M059J (cell line): ENCODE results near the gene APOBEC3H. TPM values are rescaled to one million over a fixed set of nuclear protein-coding genes. Genes with fewer than 3 reads are reported as not detected.
A peak's percentile ranks its signal among the peaks of the same experiment; 100 is the strongest.

Source experiments
- DNase-seq: peaks from one replicate; pipeline ENCODE4 v3.0.0-alpha.2; 2012; ENCODE audit warnings: low read depth
- total RNA-seq: library from RNA; depleted of rRNA; stranded (reverse); fragments of >200 nt; shearing (Covaris generic); gene quantifications from 2 replicates; pipeline ENCODE4 v1.2.3, GENCODE V29; 2014

The APOBEC3H gene
- total RNA-seq, 1 experiment from 2014 or later: not detected

DNA sequence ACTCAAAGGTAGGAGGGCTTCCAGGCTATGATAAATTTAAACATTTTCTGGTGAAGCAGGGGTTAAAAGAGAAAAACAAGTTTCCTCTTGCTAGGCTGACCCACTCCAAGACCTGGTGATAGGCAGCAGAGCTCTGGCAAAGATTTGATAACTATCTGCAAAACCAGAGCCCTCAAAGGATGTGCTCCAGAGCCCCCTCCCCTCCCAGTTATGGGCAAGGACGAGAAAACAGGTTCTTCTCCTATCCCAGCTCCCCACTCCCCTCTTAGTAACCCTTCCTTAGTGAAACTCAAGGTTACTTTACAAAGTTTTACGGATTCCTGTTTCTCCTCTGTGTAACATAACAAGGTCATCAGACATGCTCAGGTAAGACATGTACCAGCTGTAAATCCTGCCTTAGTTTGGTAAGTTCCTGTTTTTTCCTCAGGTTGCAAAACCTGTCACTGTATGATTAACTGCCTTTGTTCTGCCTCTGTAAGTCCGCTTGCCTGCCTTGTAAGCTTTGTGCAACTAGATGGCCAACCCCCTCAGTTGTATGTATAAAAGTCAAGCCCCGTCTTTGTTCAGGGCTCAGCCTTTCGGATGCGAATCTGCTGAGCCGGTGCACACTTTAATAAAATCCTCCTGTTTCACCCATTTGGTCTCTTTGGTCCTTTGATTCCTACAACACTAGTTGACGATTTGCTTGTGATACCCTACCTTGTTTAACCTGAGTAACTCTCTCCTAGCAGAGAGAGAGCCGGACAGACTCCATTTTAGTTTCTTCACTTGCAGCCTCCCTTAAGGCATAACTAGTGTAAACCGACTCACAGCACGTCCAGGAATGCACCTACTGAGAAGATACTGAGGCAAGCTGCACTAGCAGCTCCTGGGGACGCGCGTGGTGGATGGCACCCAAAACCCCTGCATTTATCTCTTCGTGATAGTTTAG lies 13.9 kb downstream of the APOBEC3H start:
- no peak for DNase-seq

DNA sequence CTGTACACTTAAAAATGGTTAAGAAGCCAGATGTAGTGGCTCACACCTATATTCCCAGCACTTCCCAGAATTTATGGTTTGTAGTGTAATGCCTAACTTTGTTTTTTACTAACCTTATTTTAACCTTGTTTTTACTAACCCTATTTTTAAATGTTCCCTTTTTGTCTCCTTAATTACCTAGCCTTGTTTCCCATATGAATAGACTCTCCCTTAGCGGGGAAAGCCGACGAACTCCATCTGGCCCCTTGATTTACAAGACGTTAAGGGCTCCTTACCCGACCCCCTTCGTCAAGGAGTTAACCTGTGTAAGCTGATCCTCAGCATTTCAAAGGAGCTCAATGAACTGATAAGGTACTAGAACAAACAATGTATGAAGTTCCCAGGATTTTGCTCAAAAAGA lies 17.1 kb downstream of the APOBEC3H start:
- DNase-seq: no peak

DNA sequence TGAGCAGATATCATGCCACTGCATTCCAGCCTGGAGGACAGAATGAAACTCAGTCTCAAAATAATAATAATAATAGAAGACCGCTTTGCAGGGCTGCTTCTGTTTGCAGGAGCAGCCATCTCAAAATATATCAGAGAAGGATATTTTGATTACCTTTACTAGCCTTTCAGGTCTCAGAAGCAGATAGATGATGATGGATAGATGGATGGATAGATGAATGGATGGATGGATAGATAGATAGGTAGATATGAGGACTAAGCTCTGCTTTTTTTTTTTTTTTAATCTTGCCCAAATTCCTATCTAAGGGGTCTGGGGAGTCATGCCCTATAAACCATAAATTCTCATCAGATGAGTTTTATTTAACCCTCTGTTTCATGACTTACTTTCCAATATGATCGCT lies 18.5 kb downstream of the APOBEC3H start:
- DNase-seq: no peak

DNA sequence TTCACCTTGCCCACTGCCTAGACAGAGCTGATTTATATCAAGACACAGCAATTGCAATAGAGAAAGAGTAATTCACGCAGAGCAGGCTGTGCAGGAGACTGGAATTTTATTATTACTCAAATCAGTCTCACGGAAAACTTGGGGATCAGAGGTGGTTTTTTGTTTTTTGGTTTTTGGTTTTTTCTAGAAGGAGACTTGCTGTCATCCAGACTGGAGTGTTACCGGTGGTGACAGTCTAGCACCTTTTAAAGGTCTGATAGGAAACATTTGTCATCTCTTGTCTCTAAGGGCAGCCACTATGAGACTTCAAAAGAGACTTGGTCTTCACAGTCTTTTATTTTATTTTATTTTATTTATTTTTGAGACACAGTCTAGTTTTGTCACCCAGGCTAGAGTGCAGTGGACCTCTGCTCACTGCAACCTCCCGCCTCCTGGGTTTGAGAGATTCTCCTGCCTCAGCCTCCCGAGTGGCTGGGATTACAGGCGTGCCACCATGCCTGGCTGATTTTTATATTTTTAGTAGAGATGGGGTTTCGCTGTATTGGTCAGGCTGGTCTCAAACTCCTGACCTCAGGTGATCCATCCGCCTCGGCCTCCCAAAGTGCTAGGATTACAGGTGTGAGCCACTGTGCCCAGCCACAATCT lies 19.1 kb downstream of the APOBEC3H start:
- DNase-seq: no peak

DNA sequence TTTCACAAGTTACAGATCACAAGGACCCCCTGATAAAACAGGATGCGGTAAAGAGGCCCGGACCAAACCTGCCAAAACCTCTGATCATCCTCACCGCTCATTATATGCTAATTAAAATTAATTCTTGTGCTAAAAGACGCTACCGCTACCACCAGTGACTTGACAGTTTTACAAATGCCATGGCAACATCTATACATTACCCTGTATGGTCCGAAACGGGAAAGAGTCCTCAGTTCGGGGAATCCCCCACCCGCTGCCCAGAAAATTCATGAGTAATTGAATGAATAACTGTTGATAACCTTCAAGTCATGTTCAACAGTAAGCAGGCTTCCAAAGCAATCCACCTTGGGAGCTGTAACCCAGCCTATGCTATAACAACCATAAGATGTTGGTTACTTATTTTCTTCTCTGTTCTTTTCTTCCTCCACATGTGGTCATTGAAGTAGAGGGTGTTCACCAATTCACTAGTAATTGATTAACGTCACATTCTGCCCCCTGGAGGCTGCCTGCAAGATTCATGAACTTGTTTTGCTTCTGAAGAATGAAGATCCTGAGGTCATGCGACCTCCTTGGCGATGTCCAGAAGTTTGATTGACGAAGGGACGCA lies 20.6 kb downstream of the APOBEC3H start:
- peak; percentile 38 for DNase-seq

DNA sequence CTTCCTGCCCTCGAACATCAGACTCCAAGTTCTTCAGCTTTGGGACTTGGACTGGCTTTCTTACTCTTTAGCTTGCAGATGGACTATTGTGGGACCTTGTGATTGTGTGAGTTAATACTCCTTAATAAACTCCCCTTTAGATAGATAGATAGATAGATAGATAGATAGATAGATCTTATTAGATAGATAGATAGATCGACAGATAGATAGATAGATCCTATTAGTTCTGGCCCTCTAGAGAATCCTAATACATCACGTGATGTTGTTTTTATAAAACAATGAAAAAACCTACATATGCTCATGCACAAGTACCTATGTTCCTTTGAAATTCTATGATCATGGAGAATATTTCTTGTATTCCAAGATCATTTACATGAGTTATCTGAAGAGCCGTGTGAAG lies 23.9 kb downstream of the APOBEC3H start:
- DNase-seq: no peak

DNA sequence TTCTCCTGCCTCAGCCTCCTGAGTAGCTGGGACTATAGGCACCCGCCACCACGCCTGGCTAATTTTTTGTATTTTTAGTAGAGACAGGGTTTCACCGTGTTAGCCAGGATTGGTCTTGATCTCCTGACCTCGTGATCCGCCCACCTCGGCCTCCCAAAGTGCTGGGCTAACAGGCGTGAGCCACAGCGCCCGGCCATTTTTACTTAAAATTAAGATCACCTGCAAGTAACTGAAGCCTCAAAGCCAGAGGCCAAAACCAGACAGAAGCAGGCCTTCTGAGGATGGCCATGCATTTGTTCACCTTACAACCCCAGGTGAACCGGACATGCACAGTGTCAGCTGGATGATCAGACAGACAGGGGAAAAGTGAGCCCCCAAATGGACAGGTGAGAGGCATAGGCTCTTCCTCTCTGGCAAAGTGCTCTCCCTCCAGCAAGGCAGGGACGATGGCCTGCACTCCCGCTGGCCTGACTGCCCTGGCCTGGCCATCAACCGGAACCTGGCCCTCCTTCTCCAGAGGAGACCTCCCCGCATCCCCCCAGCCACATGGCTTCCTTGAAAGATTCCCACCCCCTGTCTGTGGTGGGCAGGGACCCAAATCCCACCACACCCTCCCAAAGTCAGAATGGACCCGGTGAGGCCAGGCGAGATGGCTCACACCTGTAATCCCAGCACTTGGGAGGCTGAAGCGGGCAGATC lies 25.9 kb downstream of the APOBEC3H start:
- DNase-seq: no peak

DNA sequence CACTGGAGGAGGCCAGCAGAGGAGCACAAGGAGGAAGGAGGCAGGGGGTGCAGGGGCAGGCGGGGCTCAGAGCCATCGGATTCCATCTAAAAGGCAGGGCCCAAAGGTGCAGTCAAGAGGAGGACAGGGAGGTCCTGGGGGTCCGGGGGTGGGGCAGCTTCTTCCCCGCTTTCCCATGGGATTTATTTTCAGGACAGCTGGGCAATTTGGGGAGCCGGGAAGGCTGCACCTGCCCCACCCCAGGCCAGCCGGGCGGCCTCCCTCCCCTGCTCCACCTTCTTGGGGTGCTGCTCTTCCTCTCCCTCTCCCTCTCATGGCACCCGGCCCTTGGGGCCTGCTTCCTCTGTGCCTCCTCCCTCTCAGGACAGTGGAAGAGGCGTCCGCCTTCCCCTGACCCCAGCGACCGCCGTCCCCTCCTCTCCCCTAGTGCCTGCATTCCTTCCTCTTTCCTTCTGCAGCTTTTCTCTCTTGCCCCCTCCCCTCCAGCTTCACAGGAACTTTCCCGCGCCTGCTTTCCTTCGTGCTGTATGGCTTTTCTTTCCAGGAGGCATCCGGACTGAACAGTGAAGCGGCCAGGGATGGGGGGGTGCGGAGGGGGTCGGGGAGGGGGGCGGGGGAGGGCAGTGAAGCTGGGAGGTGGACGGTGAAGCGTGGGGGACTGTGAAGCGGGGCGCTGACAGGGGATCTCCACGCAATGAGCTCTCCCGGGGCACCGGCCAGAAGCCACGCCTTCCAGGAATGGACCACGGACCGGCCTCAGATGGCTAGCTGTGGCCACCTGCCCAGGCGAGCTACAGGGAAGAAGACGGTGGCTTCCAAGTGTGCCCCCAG lies 26.9 kb downstream of the APOBEC3H start:
- no peak for DNase-seq

DNA sequence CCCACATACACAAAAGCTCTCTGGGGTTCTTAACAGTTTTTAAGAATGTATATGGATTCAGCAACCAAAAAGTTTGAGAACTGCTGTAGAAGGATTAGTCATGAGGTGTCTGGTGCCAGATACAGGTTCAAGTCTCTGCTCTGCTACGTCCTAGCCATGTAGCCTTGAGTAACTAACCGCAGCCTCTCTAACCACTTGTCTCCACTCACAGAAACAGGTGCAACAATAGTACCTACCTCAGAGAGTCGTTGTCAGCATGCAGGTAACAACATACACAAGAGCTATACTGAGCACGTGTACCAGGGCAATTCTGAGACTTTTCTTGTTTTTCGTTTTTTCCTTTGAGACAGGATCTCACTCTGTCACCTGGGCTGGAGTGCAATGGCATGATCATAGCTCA lies 28.6 kb downstream of the APOBEC3H start:
- DNase-seq: no peak

DNA sequence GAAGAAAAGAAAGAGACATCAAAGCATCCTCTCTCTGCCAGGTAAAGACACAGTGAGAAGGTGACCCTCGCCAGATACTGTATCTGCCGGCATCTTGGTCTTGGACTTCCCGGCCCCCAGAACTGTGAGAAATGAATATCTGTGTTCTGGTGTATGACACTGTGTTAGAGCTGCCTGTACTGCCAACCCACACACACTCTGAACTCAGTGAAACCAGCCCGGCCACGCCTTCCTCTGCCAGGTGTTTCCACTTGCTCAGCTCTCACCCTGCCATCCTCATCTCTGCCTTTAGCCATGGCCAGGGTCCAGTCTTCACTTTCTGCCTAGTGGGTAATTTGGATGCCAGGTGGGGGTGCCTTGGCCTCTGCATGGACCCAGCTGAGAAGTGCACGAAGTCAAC lies 31.5 kb downstream of the APOBEC3H start:
- no peak for DNase-seq

DNA sequence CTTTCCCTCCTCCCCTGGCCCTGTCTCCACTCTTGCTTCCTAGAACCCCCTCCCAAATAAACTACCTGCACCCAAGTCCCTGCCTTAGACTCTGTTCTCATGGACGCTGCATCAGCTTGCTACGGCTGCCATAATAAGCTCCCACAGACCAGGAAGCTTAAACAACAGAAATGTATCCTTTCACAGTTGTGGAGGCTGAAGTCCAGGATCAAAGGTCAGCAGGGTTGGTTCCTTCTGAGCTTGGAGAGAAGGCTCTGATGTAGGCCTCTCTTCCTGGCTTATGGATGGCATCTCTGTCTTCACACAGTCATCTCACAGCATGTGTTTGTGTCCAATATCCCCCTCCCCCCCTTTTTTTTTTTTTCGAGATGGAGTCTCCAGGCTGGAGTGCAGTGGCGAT lies 32.0 kb downstream of the APOBEC3H start:
- no peak for DNase-seq

DNA sequence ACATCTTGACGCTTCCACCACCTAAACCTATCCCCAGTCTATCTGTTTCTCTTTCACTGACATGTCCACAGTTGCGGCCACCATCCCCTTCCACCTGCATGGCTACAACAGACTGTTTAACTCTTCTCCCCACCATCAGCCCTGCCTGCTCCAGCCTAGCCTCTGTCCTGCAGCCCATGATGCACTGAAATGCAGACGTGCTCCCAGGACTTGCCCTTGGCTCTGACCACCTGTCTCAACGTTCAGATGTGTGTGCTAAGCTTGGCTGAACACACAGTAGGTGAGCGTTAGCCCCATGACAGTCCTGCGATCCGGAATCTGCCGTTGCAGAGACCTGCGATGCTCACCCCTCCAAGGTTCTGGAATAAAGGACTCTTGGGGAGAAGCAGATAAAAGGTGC lies 32.7 kb downstream of the APOBEC3H start:
- DNase-seq: no peak

DNA sequence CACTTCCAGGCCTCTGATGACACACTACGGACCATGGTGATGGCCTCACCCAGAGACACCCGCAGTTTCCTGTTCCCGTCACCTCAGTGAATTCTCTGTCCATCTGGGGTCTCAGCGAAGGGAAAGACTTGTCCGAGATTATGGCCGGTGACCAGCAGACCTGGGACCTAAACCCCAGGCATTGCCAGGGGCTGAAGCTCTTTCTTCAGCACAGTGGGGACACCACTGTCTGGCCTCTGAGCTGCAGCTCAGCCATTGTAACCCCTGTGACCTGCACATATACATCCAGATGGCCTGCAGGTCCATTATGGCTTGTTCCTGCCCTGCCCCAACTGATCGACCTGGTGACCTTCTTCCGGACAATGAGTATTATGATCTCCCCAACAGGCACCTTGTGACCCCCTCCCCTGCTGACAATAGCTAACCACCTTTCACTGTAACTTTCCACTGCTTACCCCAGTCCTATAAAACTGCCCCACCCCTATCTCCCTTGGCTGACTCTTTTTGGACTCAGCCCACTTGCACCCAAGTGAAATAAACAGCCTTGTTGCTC lies 33.2 kb downstream of the APOBEC3H start:
- no peak for DNase-seq

DNA sequence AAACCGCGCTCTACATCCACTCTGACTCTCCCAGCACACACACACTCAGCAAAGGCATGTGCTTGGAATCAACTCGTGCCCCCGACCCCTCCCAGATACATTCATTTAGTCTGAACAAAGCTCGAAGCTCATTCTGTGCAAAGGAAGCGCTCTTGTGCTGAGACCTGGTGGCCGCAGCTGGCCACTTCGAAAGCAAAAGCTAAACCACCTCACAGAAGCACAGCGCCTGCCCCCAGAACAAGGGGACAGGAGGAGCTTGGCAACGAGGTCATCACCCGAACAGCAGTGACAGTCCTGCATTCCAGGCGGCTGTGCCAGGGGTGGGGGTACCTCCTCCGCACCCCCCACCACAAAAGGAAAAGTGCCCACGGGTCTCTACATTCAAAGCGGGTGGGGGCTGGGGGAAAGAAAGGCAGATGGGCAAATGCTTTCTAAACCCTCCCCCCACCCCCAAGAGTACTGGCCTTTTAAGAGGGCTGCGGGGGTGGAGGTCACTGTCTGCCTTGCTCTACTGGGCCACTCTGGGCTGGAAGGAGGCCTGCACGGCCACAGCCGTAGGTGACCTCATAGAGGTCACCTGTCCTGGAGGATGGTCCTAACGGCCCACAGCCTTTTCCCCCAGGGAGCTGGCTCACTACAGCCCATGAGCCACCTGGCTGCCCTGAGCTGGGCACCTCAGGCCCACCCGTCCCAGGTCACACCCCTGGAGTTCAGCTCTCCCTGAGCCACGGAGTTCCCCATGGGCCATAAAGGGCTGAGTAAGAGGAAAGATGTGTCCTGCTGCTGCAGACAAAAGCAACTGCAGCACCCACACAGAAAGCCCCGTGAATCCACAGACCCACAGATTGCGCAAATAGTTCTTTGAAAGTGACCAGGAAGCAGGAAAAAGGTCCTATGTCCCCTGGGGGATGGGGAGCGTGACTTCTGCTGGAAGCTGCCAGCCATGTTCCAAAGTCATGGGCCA lies 34.1 kb downstream of the APOBEC3H start:
- DNase-seq: no peak

DNA sequence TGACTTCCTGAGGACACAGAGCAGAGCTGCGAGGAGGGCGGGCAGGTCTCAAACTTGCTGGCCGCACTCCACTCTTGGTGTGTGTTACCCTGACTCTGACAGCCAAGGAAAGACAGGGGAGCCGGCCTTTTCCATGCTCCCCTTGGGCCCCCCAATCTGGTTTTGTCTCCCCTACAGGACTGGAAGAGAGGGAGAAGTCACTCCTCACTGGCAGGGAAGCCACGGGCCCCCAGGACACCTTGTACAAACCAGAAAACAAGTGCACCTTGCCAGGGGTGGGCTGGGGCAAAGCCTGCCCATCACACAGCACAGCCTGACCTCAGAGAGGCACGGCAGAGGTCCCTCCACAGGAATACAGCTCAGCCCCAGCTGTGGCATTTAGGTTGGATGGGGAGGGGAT lies 35.2 kb downstream of the APOBEC3H start:
- no peak for DNase-seq

DNA sequence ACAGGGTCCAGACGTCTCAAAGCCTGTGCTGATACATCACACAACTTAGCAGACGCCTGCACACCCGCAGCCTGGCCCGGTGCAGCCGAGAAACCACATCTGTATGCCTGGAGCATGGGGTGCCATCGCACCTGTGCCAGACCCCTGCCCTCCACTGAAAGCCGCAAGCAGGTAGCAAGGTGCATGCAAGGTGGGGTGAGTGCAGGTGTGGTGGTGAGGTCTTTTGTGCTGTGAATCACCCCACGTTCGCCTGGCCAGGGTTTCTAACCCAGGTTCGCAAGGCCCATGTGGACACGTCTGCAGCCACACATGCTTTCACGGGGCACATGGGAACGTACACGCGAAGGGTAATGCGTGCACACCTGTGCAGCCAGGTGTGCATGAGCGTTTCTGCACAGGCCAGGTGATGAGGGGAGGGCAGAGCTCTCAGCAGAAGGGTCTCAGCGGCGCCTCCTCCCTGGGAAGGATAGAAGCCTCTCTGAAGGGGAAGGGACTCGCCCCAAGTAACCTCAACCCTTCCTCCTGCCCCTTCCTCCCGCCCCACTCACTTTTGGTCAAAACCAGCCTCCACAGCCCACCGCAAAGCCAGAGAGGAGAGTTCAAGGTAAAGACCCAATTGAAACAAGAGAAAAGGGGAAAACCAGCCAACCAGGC lies 36.0 kb downstream of the APOBEC3H start:
- no peak for DNase-seq

DNA sequence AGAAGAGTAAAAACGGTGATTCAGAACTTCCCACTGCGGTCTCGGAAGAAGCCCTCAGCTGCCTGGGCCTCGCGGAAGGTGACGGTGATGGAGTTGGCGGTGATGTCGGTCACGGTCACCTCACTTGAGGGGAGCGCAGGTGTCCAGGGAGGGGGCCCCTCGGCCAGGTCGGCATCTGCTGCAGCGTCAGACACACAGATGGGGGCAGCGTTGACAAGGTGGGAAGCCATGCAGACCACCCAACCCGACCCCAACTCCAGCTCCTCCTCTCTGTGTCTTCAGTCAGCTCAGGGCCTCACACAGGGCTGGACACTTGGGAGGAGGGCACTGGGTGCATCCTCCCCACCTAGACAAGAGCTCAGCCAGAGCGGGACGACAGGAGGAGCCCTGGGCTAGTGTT lies 36.8 kb downstream of the APOBEC3H start:
- no peak for DNase-seq

DNA sequence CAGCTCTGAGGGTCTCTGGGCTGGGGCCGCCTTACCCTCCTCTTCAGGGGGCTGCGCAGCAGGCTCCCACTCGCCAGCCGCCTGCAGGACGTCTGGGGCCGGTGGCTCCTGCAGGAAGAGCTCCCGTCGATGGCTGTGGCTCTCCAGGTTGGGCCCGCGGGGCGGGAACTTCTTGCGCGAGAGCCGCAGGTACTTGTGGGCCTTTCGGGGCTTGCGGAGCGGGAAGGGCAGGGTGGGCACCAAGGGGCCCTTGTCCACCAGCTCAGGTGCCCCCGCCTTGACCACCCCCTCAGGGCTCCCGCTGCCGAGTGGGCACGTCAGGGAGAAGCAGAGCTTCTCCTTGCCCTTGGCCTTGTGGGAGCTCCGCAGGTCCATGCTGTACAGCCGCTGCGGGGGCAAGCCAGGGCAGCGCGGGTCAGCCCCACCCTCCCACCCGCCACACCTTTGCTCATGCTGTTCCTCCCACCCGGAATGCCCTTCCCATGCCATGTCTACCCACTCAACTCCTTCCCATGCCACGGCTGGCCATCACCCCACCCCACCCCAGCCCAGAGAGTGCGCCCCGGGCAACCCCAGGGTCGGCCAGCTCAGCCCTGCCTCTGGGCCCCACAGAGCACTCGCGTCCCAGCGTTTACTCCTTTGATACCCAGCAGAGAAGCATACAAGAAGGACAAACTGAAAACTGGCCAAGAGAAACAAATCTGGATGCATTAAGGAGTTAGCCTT lies 37.5 kb downstream of the APOBEC3H start:
- DNase-seq: no peak
